Measurements from ENCODE around the gene GPR143. TPM values are rescaled to one million over a fixed set of nuclear protein-coding genes. Genes with fewer than 3 reads are reported as not detected.
A peak's percentile ranks its signal among the peaks of the same experiment; 100 is the strongest.

The GPR143 gene
- total and polyA plus RNA-seq, 12 donors: 0.06 to 0.58 (median 0.30) TPM; not detected in 9

DNA sequence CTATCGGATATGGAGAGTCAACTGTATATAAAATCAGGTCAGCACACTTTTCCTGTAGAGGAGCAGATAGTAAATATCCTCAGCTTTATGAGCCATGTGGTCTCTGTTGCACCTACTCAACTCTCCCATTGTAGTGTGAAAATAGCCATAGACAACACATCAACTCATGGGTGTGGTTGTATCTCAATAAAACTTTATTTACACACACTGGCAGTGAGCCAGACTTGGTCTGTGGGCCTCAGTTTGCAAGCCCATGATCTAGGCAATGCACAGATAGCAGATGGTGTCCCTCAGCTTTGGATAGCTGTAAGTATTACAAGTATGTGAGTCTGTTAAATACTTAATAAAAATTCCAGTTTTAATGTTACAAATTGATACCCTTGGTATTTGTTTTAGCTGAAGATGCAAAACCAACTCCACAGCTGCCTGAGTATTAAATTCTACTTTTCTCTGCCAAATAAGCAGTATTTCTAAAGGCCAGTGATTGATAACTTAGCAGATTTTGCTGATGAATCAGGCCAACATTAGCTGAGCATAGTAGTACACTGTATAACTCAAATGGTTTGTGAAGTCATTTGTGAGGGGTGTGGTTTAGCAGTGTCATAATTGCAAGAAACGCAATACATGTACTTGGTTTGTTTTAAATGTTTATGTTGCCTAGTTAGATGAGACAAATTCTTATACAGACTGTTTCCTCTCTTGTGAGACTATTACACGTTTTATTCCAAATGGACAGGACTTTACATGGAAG, 87.3 kb downstream of the GPR143 start:
- no peaks in the 10 kb centered on the region for H3K36me3 ChIP-seq
- no peaks in the 10 kb centered on the region for H3K27me3 ChIP-seq
- H3K27ac ChIP-seq: no peak overlapping the region
- H3K4me1 ChIP-seq: peaks cover 0 to 13% (median 0%) of the 10 kb centered on the region in 9 donors
- 96 to 100% methylated on average over 3 of the region's 3 CpGs for whole genome bisulfite sequencing, 2 donors
- ATAC-seq (no peak), DNase-seq (no peak)
- H3K4me3 ChIP-seq: no peak overlapping the region
- intact Hi-C loops (cut with DNase I): loop anchor here in 1 of 10 donors (10.0 kb wide), 1 partner anchor 214 kb away; the partner anchor contains the start of gene TBL1X
- H3K9me3 ChIP-seq: peaks cover 0 to 10% (median 0%) of the 10 kb centered on the region in 11 donors
- TF ChIP-seq, protein P1, sequence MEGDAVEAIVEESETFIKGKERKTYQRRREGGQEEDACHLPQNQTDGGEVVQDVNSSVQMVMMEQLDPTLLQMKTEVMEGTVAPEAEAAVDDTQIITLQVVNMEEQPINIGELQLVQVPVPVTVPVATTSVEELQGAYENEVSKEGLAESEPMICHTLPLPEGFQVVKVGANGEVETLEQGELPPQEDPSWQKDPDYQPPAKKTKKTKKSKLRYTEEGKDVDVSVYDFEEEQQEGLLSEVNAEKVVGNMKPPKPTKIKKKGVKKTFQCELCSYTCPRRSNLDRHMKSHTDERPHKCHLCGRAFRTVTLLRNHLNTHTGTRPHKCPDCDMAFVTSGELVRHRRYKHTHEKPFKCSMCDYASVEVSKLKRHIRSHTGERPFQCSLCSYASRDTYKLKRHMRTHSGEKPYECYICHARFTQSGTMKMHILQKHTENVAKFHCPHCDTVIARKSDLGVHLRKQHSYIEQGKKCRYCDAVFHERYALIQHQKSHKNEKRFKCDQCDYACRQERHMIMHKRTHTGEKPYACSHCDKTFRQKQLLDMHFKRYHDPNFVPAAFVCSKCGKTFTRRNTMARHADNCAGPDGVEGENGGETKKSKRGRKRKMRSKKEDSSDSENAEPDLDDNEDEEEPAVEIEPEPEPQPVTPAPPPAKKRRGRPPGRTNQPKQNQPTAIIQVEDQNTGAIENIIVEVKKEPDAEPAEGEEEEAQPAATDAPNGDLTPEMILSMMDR (IDR thresholded peaks at IDR 0.05): no peak

DNA sequence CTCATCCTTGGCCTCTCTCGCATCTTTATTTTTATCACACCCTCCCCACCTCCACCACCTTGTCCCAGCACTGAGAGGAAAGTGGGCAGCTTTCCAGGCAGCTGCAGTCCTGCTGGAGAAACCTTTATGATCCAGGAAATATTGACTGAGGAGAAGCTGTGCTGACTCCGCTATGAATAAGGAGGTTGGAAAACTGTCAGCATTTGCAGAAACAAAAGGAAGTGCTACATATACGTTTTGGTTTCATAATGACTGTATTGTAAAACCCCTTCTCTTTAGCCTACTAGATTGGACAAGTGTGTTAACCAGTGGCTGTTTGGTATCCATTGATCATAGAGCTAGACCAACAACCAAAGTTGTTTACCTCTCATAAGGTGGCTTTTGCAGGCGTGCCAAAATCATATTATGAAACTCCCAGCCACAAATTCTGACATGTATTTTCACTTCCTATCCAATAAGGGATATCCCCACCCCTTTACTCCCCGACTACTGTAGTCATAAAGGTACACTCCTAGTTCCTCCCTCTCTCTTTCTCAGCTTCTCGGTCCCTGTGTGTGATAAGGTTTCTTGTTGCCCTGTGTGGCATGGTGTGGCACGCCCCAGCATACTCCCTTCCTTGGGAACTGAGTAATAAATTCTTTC, 88.4 kb downstream of the GPR143 start:
- Histone ChIP-seq H3K36me3 (no peaks in the 10 kb centered on the region), H3K4me1 (peaks cover 0 to 13% (median 0%) of the 10 kb centered on the region in 9 donors), H3K4me3 (no peak overlapping the region), H3K27ac (peak overlapping the region in 2 of 10 donors; percentile 9 to 51), H3K27me3 (no peaks in the 10 kb centered on the region), H3K9me3 (peaks cover 0 to 10% (median 0%) of the 10 kb centered on the region in 11 donors)
- TF ChIP-seq, protein P1 (IDR thresholded peaks at IDR 0.05): no peak
- WGBS, 2 donors: 45 to 54% methylated on average over 7 of the region's 7 CpGs
- intact Hi-C loops (cut with DNase I): loop anchor here in 1 of 10 donors (10.0 kb wide), 1 partner anchor 212 kb away; the partner anchor contains the start of gene TBL1X
- DNase-seq (peak; percentile 16 to 17), ATAC-seq (peak in 7 of 8 donors; percentile 40 to 74 (median 57))

DNA sequence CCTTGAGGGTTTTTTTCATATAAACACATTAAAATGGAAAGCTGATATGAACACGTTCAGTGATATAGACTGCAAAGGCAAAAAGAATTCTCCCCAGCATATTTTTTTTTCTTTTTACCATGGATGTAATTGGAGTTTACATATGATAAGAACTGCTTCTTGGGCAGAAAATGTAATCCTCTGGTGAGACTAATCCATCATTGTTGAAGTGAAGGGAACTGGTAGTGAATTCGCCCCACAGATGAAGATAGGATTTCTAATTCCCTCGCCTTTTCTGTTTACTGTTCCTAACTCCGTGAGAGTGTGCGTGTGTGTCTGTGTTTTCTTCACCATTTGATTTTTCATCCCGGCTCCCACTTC, 88.9 kb downstream of the GPR143 start:
- DNase-seq (no peak), ATAC-seq (peak in 1 of 8 donors; percentile 17)
- H3K36me3 ChIP-seq: no peaks in the 10 kb centered on the region
- H3K9me3 ChIP-seq: peaks cover 0 to 10% (median 0%) of the 10 kb centered on the region in 11 donors
- TF ChIP-seq, protein P1 (IDR thresholded peaks at IDR 0.05): no peak
- H3K4me1 ChIP-seq: peaks cover 0 to 13% (median 0%) of the 10 kb centered on the region in 9 donors
- intact Hi-C loops (cut with DNase I): loop anchor here in 1 of 10 donors (10.0 kb wide), 1 partner anchor 212 kb away; the partner anchor contains the start of gene TBL1X
- no peak overlapping the region for H3K4me3 ChIP-seq
- 56 to 61% methylated on average over 6 of the region's 6 CpGs for WGBS, 2 donors
- H3K27ac ChIP-seq: peak overlapping the region in 2 of 10 donors; percentile 9 to 51
- H3K27me3 ChIP-seq: no peaks in the 10 kb centered on the region

DNA sequence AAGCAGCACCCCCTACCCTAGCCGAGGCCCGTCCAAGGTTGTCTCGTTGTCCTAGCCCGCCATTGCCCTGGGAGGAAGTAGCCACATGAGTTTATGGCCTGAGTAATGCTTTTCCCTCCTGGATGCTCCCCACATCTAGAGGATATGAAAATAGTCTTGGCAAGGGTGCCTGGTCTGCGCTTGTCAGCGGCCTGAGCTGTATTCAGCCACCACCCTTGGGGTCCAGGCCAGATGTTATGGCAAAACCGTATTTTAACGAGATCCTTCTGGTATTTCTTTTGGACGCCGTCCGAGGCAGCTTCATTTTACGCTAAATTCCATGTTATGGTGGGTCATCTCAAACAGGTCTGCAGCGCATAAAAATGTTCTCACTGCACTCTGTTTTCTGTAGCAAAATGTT, 89.3 kb downstream of the GPR143 start:
- peak in 1 of 8 donors; percentile 53 for ATAC-seq
- peaks cover 0 to 13% (median 0%) of the 10 kb centered on the region in 9 donors for H3K4me1 ChIP-seq
- H3K27me3 ChIP-seq: no peaks in the 10 kb centered on the region
- TF ChIP-seq, protein P1 (IDR thresholded peaks at IDR 0.05): no peak
- H3K27ac ChIP-seq: peak overlapping the region in 1 of 10 donors; percentile 9
- no peaks in the 10 kb centered on the region for H3K36me3 ChIP-seq
- intact Hi-C loops (cut with DNase I): loop anchor here in 1 of 10 donors (10.0 kb wide), 1 partner anchor 212 kb away; the partner anchor contains the start of gene TBL1X
- WGBS, 2 donors: 45 to 51% methylated on average over 13 of the region's 13 CpGs
- DNase-seq: no peak
- peaks cover 0 to 10% (median 0%) of the 10 kb centered on the region in 11 donors for H3K9me3 ChIP-seq
- H3K4me3 ChIP-seq: no peak overlapping the region

Data from heart right ventricle (tissue), 16 donors.